Measurements from ENCODE around the gene STKLD1.

DNA sequence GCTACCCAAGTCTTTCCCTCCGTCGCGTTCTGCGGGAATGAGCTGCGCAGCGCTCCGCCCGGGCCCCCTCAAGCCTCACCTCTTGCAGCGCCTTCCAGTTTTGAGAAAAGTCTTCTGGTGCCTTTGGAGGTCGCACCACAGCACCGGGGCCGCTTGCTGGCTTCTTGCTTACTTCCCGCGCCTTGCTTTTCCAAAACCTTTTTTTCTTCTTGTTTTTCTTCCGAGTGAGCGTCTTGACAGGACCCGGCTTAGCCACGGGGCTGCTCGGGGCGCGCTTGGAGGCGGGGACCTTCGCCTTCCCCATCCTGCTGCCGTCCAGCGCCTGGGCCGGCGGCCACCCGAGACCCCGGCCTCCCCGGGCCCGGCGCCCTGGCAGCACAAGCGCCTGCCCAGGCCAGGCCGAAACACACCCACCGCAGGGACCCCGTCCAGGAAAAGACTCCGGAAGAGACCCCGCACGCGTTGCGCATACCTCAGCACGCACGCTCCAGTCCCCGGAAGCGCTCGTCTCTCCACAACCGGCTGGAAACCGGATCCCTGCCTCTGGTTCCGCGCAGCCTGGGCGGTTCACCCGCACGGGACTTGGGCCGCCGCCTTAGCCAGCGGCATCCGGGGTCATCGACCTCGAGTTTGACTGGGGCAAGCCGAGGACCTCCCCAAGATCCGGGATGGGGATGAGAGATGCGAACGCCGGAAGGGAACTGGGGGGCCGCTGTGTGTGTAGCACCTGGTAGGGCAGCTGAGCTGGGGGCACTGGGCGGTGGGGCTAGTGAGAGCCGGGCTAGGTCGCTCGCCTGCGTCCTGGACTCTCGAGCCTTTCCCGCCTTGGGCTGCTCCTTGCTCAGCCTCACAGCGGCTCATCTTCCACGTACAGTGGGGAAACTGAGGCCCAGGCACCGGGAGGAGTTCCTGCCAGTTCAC is 41.6 kb downstream of the STKLD1 start, which contains the start of gene REXO4:
- TF ChIP-seq FOXK2 (IDR thresholded peaks at IDR 0.05) (no peak), FOXM1 (IDR thresholded peaks at IDR 0.05; ENCODE audit: borderline replicate concordance) (peak; percentile 71; the same call in 1 of the 2 replicates), PKNOX1 (IDR thresholded peaks at IDR 0.05) (peak; percentile 67; the same call in 1 of the 2 replicates), BHLHE40 (IDR thresholded peaks at IDR 0.05; ENCODE audit: borderline replicate concordance) (no peak; the same call in 1 of the 2 replicates)
